Neural progenitor cell (in vitro differentiated cells): ENCODE results near the gene GPR39. TPM values are rescaled to one million over a fixed set of nuclear protein-coding genes. Genes with fewer than 3 reads are reported as not detected.

Experiments used
- DNase-seq: peaks from one replicate; pipeline ENCODE4 v3.0.0-alpha.2; 2016; ENCODE audit warnings: low spot score
- H2AFZ ChIP-seq: fragments of 200-600 bp; sonication (generic); replicated peaks from 2 replicates; pipeline ENCODE4 v1.6.1; 2016; ENCODE audit warnings: antibody characterized with exemption
- H3F3A ChIP-seq: fragments of 200-600 bp; sonication (generic); 2 replicates; pipeline ENCODE4 v1.6.1; 2016; ENCODE audit warnings: antibody characterized with exemption, low read depth
- H3K27ac ChIP-seq: fragments of 200-600 bp; sonication (generic); 2 replicates; pipeline ENCODE4 v1.5.1; 2016; ENCODE audit warnings: mild to moderate bottlenecking
- H3K27me3 ChIP-seq: fragments of 200-600 bp; sonication (generic); 2 replicates; pipeline ENCODE4 v1.6.1; 2016; ENCODE audit warnings: mild to moderate bottlenecking, moderate library complexity
- H3K36me3 ChIP-seq: fragments of 200-600 bp; sonication (generic); 2 replicates; pipeline ENCODE4 v1.5.1; 2016
- H3K4me1 ChIP-seq: fragments of 200-600 bp; sonication (generic); 2 replicates; pipeline ENCODE4 v1.6.1; 2016; ENCODE audit warnings: mixed run types
- H3K4me2 ChIP-seq: fragments of 200-600 bp; sonication (generic); 2 replicates; pipeline ENCODE4 v1.6.1; 2016
- H3K4me3 ChIP-seq: fragments of 200-600 bp; sonication (generic); 2 replicates; pipeline ENCODE4 v1.5.1; 2016
- H3K79me2 ChIP-seq: fragments of 200-600 bp; sonication (generic); 2 replicates; pipeline ENCODE4 v1.6.1; 2016; ENCODE audit warnings: low read depth
- H3K9ac ChIP-seq: fragments of 200-600 bp; sonication (generic); 2 replicates; pipeline ENCODE4 v1.6.1; 2016
- H3K9me3 ChIP-seq: fragments of 200-600 bp; sonication (generic); 2 replicates; pipeline ENCODE4 v1.5.1; 2016; ENCODE audit warnings: low read depth
- H4K20me1 ChIP-seq: fragments of 200-600 bp; sonication (generic); 2 replicates; pipeline ENCODE4 v1.6.1; 2016; ENCODE audit warnings: low read depth
- H3K27ac Mint-ChIP-seq: 3 replicates; pipeline ENCODE4 v1.8.0; 2021; ENCODE audit warnings: mixed read lengths
- H3K27me3 Mint-ChIP-seq: 2 replicates; pipeline ENCODE4 v1.8.0; 2022; ENCODE audit warnings: low read depth, mild to moderate bottlenecking, inconsistent platforms, moderate library complexity, mixed read lengths; ENCODE audit not compliant: insufficient read depth
- H3K36me3 Mint-ChIP-seq: 3 replicates; pipeline ENCODE4 v1.8.0; 2021; ENCODE audit warnings: mixed read lengths
- H3K4me1 Mint-ChIP-seq: 3 replicates; pipeline ENCODE4 v1.8.0; 2021; ENCODE audit warnings: mixed read lengths
- H3K4me3 Mint-ChIP-seq: 3 replicates; pipeline ENCODE4 v1.8.0; 2021; ENCODE audit warnings: mild to moderate bottlenecking, moderate library complexity, mixed read lengths
- H3K9me3 Mint-ChIP-seq: 3 replicates; pipeline ENCODE4 v1.8.0; 2020; ENCODE audit warnings: mixed read lengths
- CTCF ChIP-seq: fragments of 200-600 bp; sonication (generic); IDR thresholded peaks from 2 replicates; pipeline ENCODE4 v1.5.1; 2017; ENCODE audit warnings: antibody characterized with exemption, mild to moderate bottlenecking
- EZH2 ChIP-seq: fragments of 200-600 bp; sonication (generic); IDR thresholded peaks from 2 replicates; pipeline ENCODE4 v1.6.1; 2017; ENCODE audit warnings: antibody characterized with exemption, mild to moderate bottlenecking, moderate library complexity
- EZH2phosphoT487 ChIP-seq: fragments of 200-600 bp; sonication (generic); IDR thresholded peaks from 2 replicates; pipeline ENCODE4 v1.6.1; 2017; ENCODE audit warnings: antibody characterized with exemption
- total RNA-seq: library from RNA; depleted of rRNA; stranded (reverse); fragments of >200 nt; gene quantifications from 2 replicates; pipeline ENCODE4 v1.2.3, GENCODE V29; 2015; ENCODE audit warnings: low replicate concordance

Gene GPR39
- total RNA-seq, 1 donor from 2014 or later, result 0.28 TPM

- TF ChIP-seq EZH2phosphoT487 (no peak), CTCF (no peak), EZH2 (no peak)
- H3K36me3 ChIP-seq, result no peaks in the 10 kb centered on the region
- H3K4me1 ChIP-seq, result no peaks in the 10 kb centered on the region
- H3K4me3 ChIP-seq, result no peak overlapping the region
- H3K4me1 Mint-ChIP-seq, result no peaks in the 10 kb centered on the region
- no peaks in the 10 kb centered on the region for H3K27me3 ChIP-seq
- no peaks in the 10 kb centered on the region for H3K36me3 Mint-ChIP-seq
- H4K20me1 ChIP-seq, result no peaks in the 10 kb centered on the region
- no peak for DNase-seq
- H3K4me3 Mint-ChIP-seq, result no peak overlapping the region
- no peaks in the 10 kb centered on the region for H3K9me3 ChIP-seq
- H3K4me2 ChIP-seq, result no peak overlapping the region
- H3K9ac ChIP-seq, result no peak overlapping the region
- no peaks in the 10 kb centered on the region for H3K79me2 ChIP-seq
- peaks cover 10% of the 10 kb centered on the region for H3F3A ChIP-seq
- H2AFZ ChIP-seq, result no peak overlapping the region
- H3K27me3 Mint-ChIP-seq, result peaks cover 6% of the 10 kb centered on the region
- no peak overlapping the region for H3K27ac ChIP-seq
- H3K9me3 Mint-ChIP-seq, result no peaks in the 10 kb centered on the region
- no peak overlapping the region for H3K27ac Mint-ChIP-seq
These were observed 79.3 kb downstream of the GPR39 start for GRCh38 chr2:132495881-132496280.

DNA sequence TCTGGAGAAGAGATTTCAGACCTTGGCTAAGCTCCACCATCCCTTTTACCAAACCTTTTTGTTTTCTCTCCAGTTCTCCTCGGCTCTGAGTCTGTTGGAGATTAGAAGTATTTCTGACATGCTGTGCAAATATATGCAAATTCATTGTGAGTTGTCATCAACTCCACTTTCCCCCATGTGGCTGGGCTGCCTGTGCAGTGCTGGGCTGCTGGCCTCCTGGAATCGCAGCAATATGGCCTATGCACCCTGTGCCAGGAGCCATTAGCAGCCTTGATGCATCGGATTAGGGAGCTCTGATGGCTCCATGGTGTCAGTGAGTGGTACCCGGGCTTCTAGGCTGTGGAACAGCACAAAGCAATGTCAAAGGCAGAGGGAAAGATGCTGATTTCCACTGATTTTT is 80.0 kb downstream of the GPR39 start:
- H3K27me3 ChIP-seq, result no peaks in the 10 kb centered on the region
- no peak overlapping the region for H3K9ac ChIP-seq
- TF ChIP-seq CTCF, result no peak
- no peak for TF ChIP-seq EZH2
- H4K20me1 ChIP-seq, result no peaks in the 10 kb centered on the region
- DNase-seq, result no peak
- no peak overlapping the region for H3K4me3 Mint-ChIP-seq
- no peak overlapping the region for H3K4me3 ChIP-seq
- H3K4me1 ChIP-seq, result no peaks in the 10 kb centered on the region
- H3F3A ChIP-seq, result peaks cover 10% of the 10 kb centered on the region
- no peaks in the 10 kb centered on the region for H3K9me3 ChIP-seq
- H3K4me1 Mint-ChIP-seq, result no peaks in the 10 kb centered on the region
- H3K27ac Mint-ChIP-seq, result peak overlapping the region; percentile 20
- H3K27me3 Mint-ChIP-seq, result peaks cover 6% of the 10 kb centered on the region
- no peaks in the 10 kb centered on the region for H3K36me3 Mint-ChIP-seq
- H3K36me3 ChIP-seq, result no peaks in the 10 kb centered on the region
- H3K4me2 ChIP-seq, result no peak overlapping the region
- no peaks in the 10 kb centered on the region for H3K9me3 Mint-ChIP-seq
- H3K79me2 ChIP-seq, result no peaks in the 10 kb centered on the region
- no peak overlapping the region for H3K27ac ChIP-seq
- H2AFZ ChIP-seq, result no peak overlapping the region

GRCh38 chr2:132497591-132497990 is 81.0 kb downstream of the GPR39 start:
- no peaks in the 10 kb centered on the region for H3K9me3 ChIP-seq
- no peak overlapping the region for H3K4me2 ChIP-seq
- H3K4me3 ChIP-seq, result no peak overlapping the region
- H3K36me3 ChIP-seq, result no peaks in the 10 kb centered on the region
- no peak for TF ChIP-seq CTCF
- H3K36me3 Mint-ChIP-seq, result no peaks in the 10 kb centered on the region
- no peak overlapping the region for H3K9ac ChIP-seq
- no peaks in the 10 kb centered on the region for H4K20me1 ChIP-seq
- no peak overlapping the region for H3K4me3 Mint-ChIP-seq
- H3K27me3 ChIP-seq, result no peaks in the 10 kb centered on the region
- no peak for DNase-seq
- no peak overlapping the region for H2AFZ ChIP-seq
- no peaks in the 10 kb centered on the region for H3K4me1 ChIP-seq
- H3F3A ChIP-seq, result peaks cover 2% of the 10 kb centered on the region
- peaks cover 3% of the 10 kb centered on the region for H3K9me3 Mint-ChIP-seq
- H3K27me3 Mint-ChIP-seq, result peaks cover 6% of the 10 kb centered on the region
- H3K4me1 Mint-ChIP-seq, result no peaks in the 10 kb centered on the region
- H3K27ac Mint-ChIP-seq, result no peak overlapping the region
- H3K79me2 ChIP-seq, result no peaks in the 10 kb centered on the region
- H3K27ac ChIP-seq, result no peak overlapping the region

DNA sequence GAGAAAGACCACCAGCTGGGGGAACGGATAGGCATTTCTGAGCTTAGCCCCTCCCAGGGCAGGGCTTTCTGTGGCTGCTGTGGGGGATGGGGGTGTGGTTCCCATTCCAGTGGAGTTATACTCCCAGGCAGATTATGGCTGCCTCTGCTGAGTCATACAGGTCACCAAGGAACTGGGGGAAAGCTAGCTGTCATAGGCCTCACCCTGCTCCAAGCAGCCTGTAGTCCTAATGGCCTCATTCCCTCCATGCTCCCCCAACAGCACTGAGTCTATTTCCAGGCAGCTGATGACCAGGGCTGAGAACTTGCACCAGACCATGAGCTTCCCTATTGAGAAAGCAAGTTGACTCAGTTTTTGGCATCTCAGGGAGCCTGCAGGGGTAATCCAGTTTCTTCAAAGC is 87.1 kb downstream of the GPR39 start:
- Histone ChIP-seq H3K36me3 (no peaks in the 10 kb centered on the region), H3K79me2 (no peaks in the 10 kb centered on the region), H3K9ac (no peak overlapping the region), H4K20me1 (no peaks in the 10 kb centered on the region), H3K9me3 (no peaks in the 10 kb centered on the region), H3K4me3 (no peak overlapping the region), H3K27me3 (no peaks in the 10 kb centered on the region), H3K27ac (no peak overlapping the region), H2AFZ (no peak overlapping the region), H3K4me2 (no peak overlapping the region), H3F3A (no peaks in the 10 kb centered on the region), H3K4me1 (no peaks in the 10 kb centered on the region)
- Mint-ChIP-seq H3K27ac (no peak overlapping the region), H3K4me3 (no peak overlapping the region), H3K27me3 (no peaks in the 10 kb centered on the region), H3K4me1 (no peaks in the 10 kb centered on the region), H3K36me3 (no peaks in the 10 kb centered on the region), H3K9me3 (peaks cover 22% of the 10 kb centered on the region)
- no peak for TF ChIP-seq EZH2phosphoT487
- TF ChIP-seq EZH2, result no peak
- no peak for DNase-seq
